GM12872 (cell line): ENCODE measurements around the gene GIT2.

ENCODE experiments used
- TF ChIP-seq, protein P1 (sequence below): IDR thresholded peaks from 3 replicates; pipeline ENCODE4 v1.5.1; 2011; ENCODE audit warnings: low read depth, mild to moderate bottlenecking, low read length, moderate library complexity; ENCODE audit not compliant: insufficient read depth

The GIT2 gene

DNA sequence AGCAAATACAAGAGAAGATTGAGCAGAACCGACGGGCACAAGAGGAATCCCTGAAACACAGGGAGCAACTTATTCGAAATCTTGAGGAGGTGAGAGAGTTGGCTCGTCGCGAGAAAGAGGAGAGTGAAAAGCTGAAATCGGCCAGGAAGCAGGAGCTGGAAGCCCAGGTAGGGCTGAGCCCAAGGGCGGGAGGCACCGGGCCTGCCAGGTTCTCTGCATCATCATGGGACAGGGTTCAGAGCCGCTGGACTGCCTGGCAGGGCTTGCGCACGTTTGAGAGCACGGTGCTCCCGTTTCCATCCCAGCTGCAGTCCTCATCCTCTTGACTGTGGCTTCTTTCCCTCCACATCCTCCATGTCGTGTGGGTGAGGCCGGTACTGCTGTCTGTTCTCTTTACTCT, 81.7 kb downstream of the GIT2 start:
- TF ChIP-seq, protein P1, sequence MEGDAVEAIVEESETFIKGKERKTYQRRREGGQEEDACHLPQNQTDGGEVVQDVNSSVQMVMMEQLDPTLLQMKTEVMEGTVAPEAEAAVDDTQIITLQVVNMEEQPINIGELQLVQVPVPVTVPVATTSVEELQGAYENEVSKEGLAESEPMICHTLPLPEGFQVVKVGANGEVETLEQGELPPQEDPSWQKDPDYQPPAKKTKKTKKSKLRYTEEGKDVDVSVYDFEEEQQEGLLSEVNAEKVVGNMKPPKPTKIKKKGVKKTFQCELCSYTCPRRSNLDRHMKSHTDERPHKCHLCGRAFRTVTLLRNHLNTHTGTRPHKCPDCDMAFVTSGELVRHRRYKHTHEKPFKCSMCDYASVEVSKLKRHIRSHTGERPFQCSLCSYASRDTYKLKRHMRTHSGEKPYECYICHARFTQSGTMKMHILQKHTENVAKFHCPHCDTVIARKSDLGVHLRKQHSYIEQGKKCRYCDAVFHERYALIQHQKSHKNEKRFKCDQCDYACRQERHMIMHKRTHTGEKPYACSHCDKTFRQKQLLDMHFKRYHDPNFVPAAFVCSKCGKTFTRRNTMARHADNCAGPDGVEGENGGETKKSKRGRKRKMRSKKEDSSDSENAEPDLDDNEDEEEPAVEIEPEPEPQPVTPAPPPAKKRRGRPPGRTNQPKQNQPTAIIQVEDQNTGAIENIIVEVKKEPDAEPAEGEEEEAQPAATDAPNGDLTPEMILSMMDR: no peak

DNA sequence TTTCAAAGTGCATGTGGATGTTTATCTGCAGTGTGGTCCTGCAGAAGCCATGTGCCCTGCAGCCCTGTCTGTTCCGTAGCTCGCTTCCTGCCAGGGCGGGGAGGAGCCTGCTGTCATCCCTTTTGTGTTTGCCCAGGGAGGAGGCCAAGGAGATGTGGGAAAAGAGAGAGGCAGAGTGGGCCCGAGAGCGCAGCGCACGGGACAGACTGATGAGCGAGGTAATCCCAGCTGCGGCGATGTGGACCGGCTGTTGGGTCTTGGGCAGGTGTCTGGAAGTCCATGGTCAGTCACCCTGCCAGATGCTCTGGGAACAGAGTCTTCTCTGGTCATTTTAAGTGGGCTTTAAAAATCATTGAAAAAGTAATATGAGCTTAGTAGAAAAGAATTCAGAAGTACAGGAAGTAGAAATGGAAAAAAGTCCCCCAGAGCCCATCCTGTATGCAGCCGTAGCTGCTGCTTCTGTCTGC, 83.3 kb downstream of the GIT2 start:
- TF ChIP-seq, protein P1: no peak

DNA sequence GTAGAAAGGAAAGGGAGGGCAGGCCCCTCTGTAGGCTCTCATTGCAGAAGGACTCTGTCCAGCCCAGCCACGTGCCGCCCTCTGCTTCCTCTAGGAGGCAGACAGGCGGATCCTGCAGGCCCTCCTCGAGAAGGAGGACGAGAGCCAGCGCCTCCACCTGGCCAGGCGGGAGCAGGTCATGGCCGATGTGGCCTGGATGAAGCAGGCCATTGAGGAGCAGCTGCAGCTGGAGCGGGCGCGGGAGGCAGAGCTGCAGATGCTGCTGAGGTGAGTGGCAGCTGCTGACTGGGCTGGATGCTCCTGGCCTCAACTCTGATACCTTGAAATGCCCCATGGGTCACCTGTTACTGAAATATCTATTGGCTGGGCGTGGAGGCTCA, 85.2 kb downstream of the GIT2 start:
- TF ChIP-seq, protein P1: peak; percentile 35; the same call in 2 of the 3 replicates

- TF ChIP-seq, protein P1: no peak
Measured at GRCh38 chr12:109910254-109910968, 85.8 kb downstream of the GIT2 start.

GRCh38 chr12:109905301-109905700, 90.9 kb downstream of the GIT2 start:
- TF ChIP-seq, protein P1: no peak

DNA sequence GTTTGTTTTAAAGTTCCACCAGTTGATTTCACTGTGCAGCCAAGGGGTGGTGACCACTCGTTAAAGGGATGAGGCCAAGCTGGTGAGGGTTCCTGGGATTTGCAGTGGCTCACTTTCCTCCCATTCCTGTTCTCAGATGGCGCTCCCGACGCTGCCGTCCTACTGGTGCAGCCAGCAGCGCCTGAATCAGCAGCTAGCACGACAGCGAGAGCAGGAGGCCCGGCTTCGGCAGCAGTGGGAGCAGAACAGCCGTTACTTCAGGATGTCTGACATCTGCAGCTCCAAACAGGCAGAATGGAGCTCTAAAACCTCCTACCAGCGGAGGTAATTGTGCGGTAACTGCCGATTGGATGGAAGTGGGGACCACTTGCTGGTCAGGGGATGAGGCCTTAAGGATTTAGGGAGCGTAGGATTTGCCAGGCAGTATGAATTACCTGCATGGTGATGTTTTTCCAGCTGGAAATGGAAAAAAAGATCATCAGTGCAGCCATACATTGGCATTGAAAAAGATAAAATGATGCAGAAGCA, 93.2 kb downstream of the GIT2 start:
- TF ChIP-seq, protein P1: no peak

- TF ChIP-seq, protein P1: no peak
Measured at GRCh38 chr12:109900752-109901580, 95.2 kb downstream of the GIT2 start.
